HEK293 (cell line): ENCODE measurements around the gene PSD4.
A peak's percentile ranks its signal among the peaks of the same experiment; 100 is the strongest.

ENCODE experiments used
- CTCF ChIA-PET: fragments of 350-600 bp; formaldehyde crosslinking; extraction: SDS; loops from one replicate; lab custom pipeline; 2021; ENCODE audit warnings: antibody characterized with exemption; lab: Yijun Ruan, JAX
- POLR2A ChIA-PET: fragments of 300-600 bp; formaldehyde crosslinking; extraction: SDS; loops from one replicate; lab custom pipeline; 2020; ENCODE audit warnings: antibody characterized with exemption, inconsistent platforms; lab: Yijun Ruan, JAX
- H3K27ac ChIP-seq: fragments of 200-500 bp; sonication (Bioruptor generic); 2 replicates; pipeline ENCODE4 v1.5.1; 2014; ENCODE audit warnings: low read depth, low read length, control low read depth, inconsistent platforms; ENCODE audit errors: extremely low read depth
- H3K36me3 ChIP-seq, 2 experiments: fragments of 200-500 bp in 1 of 2; sonication (Bioruptor generic) in 1 of 2; 1 replicate in 1 of 2; 2 replicates in 1 of 2; pipeline ENCODE4 v1.5.1; 2014 to 2017; ENCODE audit warnings: inconsistent platforms in 2 of 2, low read length in 2 of 2; ENCODE audit not compliant: control insufficient read depth in 2 of 2, insufficient read depth in 1 of 2
- H3K4me1 ChIP-seq: fragments of 200-500 bp; sonication (Bioruptor generic); 2 replicates; pipeline ENCODE4 v1.5.1; 2014; ENCODE audit warnings: mild to moderate bottlenecking, low read length, inconsistent platforms; ENCODE audit not compliant: control insufficient read depth, insufficient read depth
- H3K4me3 ChIP-seq: 2 replicates; pipeline ENCODE4 v1.5.1; 2011; ENCODE audit warnings: low read depth, mild to moderate bottlenecking, control low read depth, low read length, moderate library complexity
- H3K9me3 ChIP-seq: fragments of 200-500 bp; sonication (Bioruptor generic); 2 replicates; pipeline ENCODE4 v1.5.1; 2014; ENCODE audit warnings: low read depth, low read length, inconsistent platforms; ENCODE audit not compliant: control insufficient read depth, insufficient read depth
- GLI4 ChIP-seq: fragments of 450-650 bp; formaldehyde crosslinking; IDR thresholded peaks from 2 replicates; pipeline ENCODE4 v1.5.1; 2016; ENCODE audit warnings: missing biosample characterization, missing genetic modification characterization
- GLIS1 ChIP-seq: fragments of 450-650 bp; formaldehyde crosslinking; IDR thresholded peaks from 2 replicates; pipeline ENCODE4 v1.5.1; 2016; ENCODE audit warnings: missing biosample characterization, missing genetic modification characterization
- HOXA7 ChIP-seq: sonication (generic); formaldehyde crosslinking; IDR thresholded peaks from 2 replicates; pipeline ENCODE4 v1.8.1; 2022; ENCODE audit warnings: missing genetic modification reagents, borderline replicate concordance
- MEIS1 ChIP-seq: sonication (generic); formaldehyde crosslinking; IDR thresholded peaks from 2 replicates; pipeline ENCODE4 v1.8.1; 2022; ENCODE audit warnings: missing genetic modification reagents, mild to moderate bottlenecking, borderline replicate concordance
- SCRT1 ChIP-seq: fragments of 450-650 bp; formaldehyde crosslinking; IDR thresholded peaks from 2 replicates; pipeline ENCODE4 v1.5.1; 2016; ENCODE audit warnings: missing biosample characterization, missing genetic modification characterization, borderline replicate concordance
- WT1 ChIP-seq: fragments of 450-650 bp; formaldehyde crosslinking; IDR thresholded peaks from 2 replicates; pipeline ENCODE4 v1.5.1; 2016; ENCODE audit warnings: missing biosample characterization, missing genetic modification characterization
- ZBTB20 ChIP-seq: fragments of 450-650 bp; formaldehyde crosslinking; IDR thresholded peaks from 2 replicates; pipeline ENCODE4 v1.5.1; 2016; ENCODE audit warnings: missing biosample characterization, missing genetic modification characterization
- ZBTB21 ChIP-seq: fragments of 450-650 bp; formaldehyde crosslinking; IDR thresholded peaks from 2 replicates; pipeline ENCODE4 v1.5.1; 2017; ENCODE audit warnings: missing biosample characterization, missing genetic modification characterization
- ZBTB48 ChIP-seq: fragments of 450-650 bp; formaldehyde crosslinking; IDR thresholded peaks from 2 replicates; pipeline ENCODE4 v1.5.1; 2016; ENCODE audit warnings: missing biosample characterization, missing genetic modification characterization
- ZNF112 ChIP-seq: fragments of 450-650 bp; formaldehyde crosslinking; IDR thresholded peaks from 2 replicates; pipeline ENCODE4 v1.5.0; 2017; ENCODE audit warnings: missing biosample characterization, missing genetic modification characterization
- ZNF423 ChIP-seq: fragments of 450-650 bp; formaldehyde crosslinking; IDR thresholded peaks from 2 replicates; pipeline ENCODE4 v1.5.1; 2016; ENCODE audit warnings: missing biosample characterization, missing genetic modification characterization
- ZNF514 ChIP-seq: fragments of 450-650 bp; formaldehyde crosslinking; IDR thresholded peaks from 2 replicates; pipeline ENCODE4 v1.5.1; 2016; ENCODE audit warnings: missing biosample characterization, missing genetic modification characterization
- ZNF530 ChIP-seq: fragments of 450-650 bp; formaldehyde crosslinking; IDR thresholded peaks from 2 replicates; pipeline ENCODE4 v1.5.1; 2016; ENCODE audit warnings: low read depth, missing biosample characterization, missing genetic modification characterization
- ZNF670 ChIP-seq: fragments of 450-650 bp; formaldehyde crosslinking; IDR thresholded peaks from 2 replicates; pipeline ENCODE4 v1.5.1; 2016; ENCODE audit warnings: missing biosample characterization, missing genetic modification characterization, low read depth
- ZNF792 ChIP-seq: fragments of 450-650 bp; formaldehyde crosslinking; IDR thresholded peaks from 2 replicates; pipeline ENCODE4 v1.5.1; 2016; ENCODE audit warnings: missing biosample characterization, missing genetic modification characterization
- ZNF830 ChIP-seq: fragments of 450-650 bp; IDR thresholded peaks from 2 replicates; pipeline ENCODE4 v1.5.0; 2018; ENCODE audit warnings: missing biosample characterization, missing genetic modification characterization, low read depth, mild to moderate bottlenecking, moderate library complexity
- ZSCAN16 ChIP-seq: fragments of 450-650 bp; formaldehyde crosslinking; IDR thresholded peaks from 2 replicates; pipeline ENCODE4 v1.5.1; 2016; ENCODE audit warnings: missing biosample characterization, missing genetic modification characterization
- TF ChIP-seq, protein P1 (sequence below): sonication (generic); formaldehyde crosslinking; IDR thresholded peaks from 2 replicates; pipeline ENCODE4 v1.8.1; 2022; ENCODE audit warnings: mild to moderate bottlenecking, moderate library complexity, missing genetic modification reagents
- TF ChIP-seq, protein P2 (sequence below): fragments of 450-650 bp; formaldehyde crosslinking; optimal IDR thresholded peaks from 2 replicates; pipeline ENCODE3; 2016; ENCODE audit warnings: missing biosample characterization, mild to moderate bottlenecking, missing genetic modification characterization

Gene PSD4

DNA sequence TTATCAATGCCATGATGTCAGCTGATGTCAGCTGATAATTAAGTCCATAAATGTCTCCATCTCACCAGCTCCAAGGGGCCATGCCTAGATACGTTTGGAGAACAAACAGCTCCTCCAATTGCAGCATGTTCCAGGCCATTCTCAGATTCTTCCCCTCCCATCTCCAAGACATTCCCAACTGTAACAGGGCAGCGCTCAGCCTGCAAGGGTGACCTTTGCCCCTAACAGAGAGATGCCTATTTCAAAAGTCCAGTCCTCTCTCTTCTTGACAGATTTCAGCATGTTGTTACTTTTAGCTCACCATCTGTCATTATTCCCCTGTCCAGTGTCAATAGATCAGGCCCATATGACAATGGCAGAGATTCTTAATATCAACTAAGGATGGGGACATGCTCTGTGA, 9.9 kb downstream of the PSD4 start:
- no peaks in the 10 kb centered on the region for H3K9me3 ChIP-seq
- ChIA-PET CTCF (interaction anchor here (1.5 kb wide), 1 partner anchor 15 kb away, joined by 13 read pairs; no protein-coding TSS in a partner anchor), POLR2A (no interaction called here)
- H3K4me1 ChIP-seq = no peaks in the 10 kb centered on the region
- no peak overlapping the region for H3K4me3 ChIP-seq
- no peaks in the 10 kb centered on the region for H3K36me3 ChIP-seq
- no peak for TF ChIP-seq ZBTB21 (tag by site-specific recombination)
- no peak for TF ChIP-seq MEIS1
- TF ChIP-seq ZNF530 (tag by site-specific recombination) = no peak
- no peak for TF ChIP-seq HOXA7 (CRISPR knock-in tag)
- TF ChIP-seq ZBTB20 (tag by site-specific recombination) = no peak
- no peak for TF ChIP-seq ZNF514
- TF ChIP-seq ZNF423 (tag by site-specific recombination) = no peak
- no peak for TF ChIP-seq ZBTB48 (tag by site-specific recombination)
- TF ChIP-seq ZNF830 (tag by site-specific recombination) = no peak
- TF ChIP-seq GLI4 (tag by site-specific recombination) = no peak
- H3K27ac ChIP-seq = no peak overlapping the region

- CTCF ChIA-PET = interaction anchor here (1.5 kb wide), 1 partner anchor 14 kb away, joined by 13 read pairs; no protein-coding TSS in a partner anchor
- H3K9me3 ChIP-seq = no peaks in the 10 kb centered on the region
- H3K4me1 ChIP-seq = no peaks in the 10 kb centered on the region
- no peak for TF ChIP-seq ZSCAN16 (tag by site-specific recombination)
- no peak for TF ChIP-seq SCRT1
- TF ChIP-seq, protein P1, sequence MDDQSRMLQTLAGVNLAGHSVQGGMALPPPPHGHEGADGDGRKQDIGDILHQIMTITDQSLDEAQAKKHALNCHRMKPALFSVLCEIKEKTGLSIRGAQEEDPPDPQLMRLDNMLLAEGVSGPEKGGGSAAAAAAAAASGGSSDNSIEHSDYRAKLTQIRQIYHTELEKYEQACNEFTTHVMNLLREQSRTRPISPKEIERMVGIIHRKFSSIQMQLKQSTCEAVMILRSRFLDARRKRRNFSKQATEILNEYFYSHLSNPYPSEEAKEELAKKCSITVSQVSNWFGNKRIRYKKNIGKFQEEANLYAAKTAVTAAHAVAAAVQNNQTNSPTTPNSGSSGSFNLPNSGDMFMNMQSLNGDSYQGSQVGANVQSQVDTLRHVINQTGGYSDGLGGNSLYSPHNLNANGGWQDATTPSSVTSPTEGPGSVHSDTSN (CRISPR knock-in tag) = no peak
- no peak for TF ChIP-seq ZNF112
- TF ChIP-seq, protein P2, sequence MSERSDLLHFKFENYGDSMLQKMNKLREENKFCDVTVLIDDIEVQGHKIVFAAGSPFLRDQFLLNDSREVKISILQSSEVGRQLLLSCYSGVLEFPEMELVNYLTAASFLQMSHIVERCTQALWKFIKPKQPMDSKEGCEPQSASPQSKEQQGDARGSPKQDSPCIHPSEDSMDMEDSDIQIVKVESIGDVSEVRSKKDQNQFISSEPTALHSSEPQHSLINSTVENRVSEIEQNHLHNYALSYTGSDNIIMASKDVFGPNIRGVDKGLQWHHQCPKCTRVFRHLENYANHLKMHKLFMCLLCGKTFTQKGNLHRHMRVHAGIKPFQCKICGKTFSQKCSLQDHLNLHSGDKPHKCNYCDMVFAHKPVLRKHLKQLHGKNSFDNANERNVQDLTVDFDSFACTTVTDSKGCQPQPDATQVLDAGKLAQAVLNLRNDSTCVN (tag by site-specific recombination) = no peak
- TF ChIP-seq ZNF792 = no peak
- H3K4me3 ChIP-seq = no peak overlapping the region
- POLR2A ChIA-PET = no interaction called here
- no peak overlapping the region for H3K27ac ChIP-seq
- H3K36me3 ChIP-seq = no peaks in the 10 kb centered on the region
Measured at GRCh38 chr2:113184531-113185230, 10.9 kb downstream of the PSD4 start.

GRCh38 chr2:113185664-113186432, 12.1 kb downstream of the PSD4 start:
- TF ChIP-seq GLIS1 (tag by site-specific recombination) (peak; percentile 30; the same call in 1 of the 2 replicates), ZNF670 (tag by site-specific recombination) (no peak), WT1 (tag by site-specific recombination) (no peak), ZNF423 (tag by site-specific recombination) (no peak)
- Histone ChIP-seq H3K36me3 (no peaks in the 10 kb centered on the region), H3K4me3 (no peak overlapping the region), H3K27ac (no peak overlapping the region), H3K9me3 (no peaks in the 10 kb centered on the region), H3K4me1 (no peaks in the 10 kb centered on the region)
- ChIA-PET POLR2A (no interaction called here), CTCF (interaction anchor here (0.7 kb wide), 1 partner anchor 13 kb away, joined by 4 read pairs; no protein-coding TSS in a partner anchor)
